ENCODE data around the gene BOK.

The BOK gene

GRCh38 chr2:241532733-241533601 is 25.6 kb upstream of the BOK start:
- no peak for TF ChIP-seq CTCF (IDR thresholded peaks at IDR 0.05; ENCODE audit: low read depth, low read length, missing control alignments)
- no peak for DNase-seq (ENCODE audit: extremely low read depth, low read depth)
- H3K4me3 ChIP-seq (replicated peaks; ENCODE audit: low read depth, low read length): no peak overlapping the region

- DNase-seq (ENCODE audit: extremely low read depth, low read depth): no peak
- no peak for TF ChIP-seq CTCF (IDR thresholded peaks at IDR 0.05; ENCODE audit: low read depth, low read length, missing control alignments)
- H3K4me3 ChIP-seq (replicated peaks; ENCODE audit: low read depth, low read length): no peak overlapping the region
These were observed 24.3 kb upstream of the BOK start for GRCh38 chr2:241534293-241534692.

- H3K4me3 ChIP-seq (replicated peaks; ENCODE audit: low read depth, low read length): no peak overlapping the region
- no peak for DNase-seq (ENCODE audit: extremely low read depth, low read depth)
- no peak for TF ChIP-seq CTCF (IDR thresholded peaks at IDR 0.05; ENCODE audit: low read depth, low read length, missing control alignments)
These were observed 23.7 kb upstream of the BOK start for GRCh38 chr2:241534701-241535375.

- TF ChIP-seq CTCF (IDR thresholded peaks at IDR 0.05; ENCODE audit: low read depth, low read length, missing control alignments): no peak
- DNase-seq (ENCODE audit: extremely low read depth, low read depth): no peak
These were observed 22.5 kb upstream of the BOK start for GRCh38 chr2:241535871-241536655.

GRCh38 chr2:241538838-241539615 is 19.5 kb upstream of the BOK start:
- H3K4me3 ChIP-seq (replicated peaks; ENCODE audit: low read depth, low read length): no peak overlapping the region

More at GRCh38 chr2:241535871-241536655, 22.5 kb upstream of the BOK start:
- no peak overlapping the region for H3K4me3 ChIP-seq (replicated peaks; ENCODE audit: low read depth, low read length)

More at GRCh38 chr2:241538838-241539615, 19.5 kb upstream of the BOK start:
- no peak for DNase-seq (ENCODE audit: extremely low read depth, low read depth)
- no peak for TF ChIP-seq CTCF (IDR thresholded peaks at IDR 0.05; ENCODE audit: low read depth, low read length, missing control alignments)
